ENCODE data around the gene CFDP1. TPM values are rescaled to one million over a fixed set of nuclear protein-coding genes. Genes with fewer than 3 reads are reported as not detected.

CFDP1 gene
- total RNA-seq, 1 donor from 2014 or later = 37.5 TPM

- intact Hi-C loops (cut with micrococcal nuclease) = no loop called here
These were observed 135.0 kb downstream of the CFDP1 start for GRCh38 chr16:75298267-75298666.

GRCh38 chr16:75296606-75297005, 136.7 kb downstream of the CFDP1 start:
- no peak overlapping the region for H3K27ac Mint-ChIP-seq
- no peaks in the 10 kb centered on the region for H3K27me3 Mint-ChIP-seq (ENCODE audit: low read depth)
- no peak for DNase-seq (ENCODE audit: low spot score)
- intact Hi-C loops (cut with micrococcal nuclease) = no loop called here
- no peaks in the 10 kb centered on the region for H3K9me3 Mint-ChIP-seq
- H3K4me1 Mint-ChIP-seq (ENCODE audit: low read depth) = no peaks in the 10 kb centered on the region
- H3K4me3 Mint-ChIP-seq (ENCODE audit: low read depth) = no peak overlapping the region
- H3K36me3 Mint-ChIP-seq (ENCODE audit: low read depth) = peaks cover 59% of the 10 kb centered on the region

More at GRCh38 chr16:75298267-75298666, 135.0 kb downstream of the CFDP1 start:
- H3K27me3 Mint-ChIP-seq (ENCODE audit: low read depth) = no peaks in the 10 kb centered on the region
- H3K4me3 Mint-ChIP-seq (ENCODE audit: low read depth) = no peak overlapping the region
- H3K4me1 Mint-ChIP-seq (ENCODE audit: low read depth) = no peaks in the 10 kb centered on the region
- no peak for DNase-seq (ENCODE audit: low spot score)
- H3K9me3 Mint-ChIP-seq = no peaks in the 10 kb centered on the region
- peaks cover 53% of the 10 kb centered on the region for H3K36me3 Mint-ChIP-seq (ENCODE audit: low read depth)
- no peak overlapping the region for H3K27ac Mint-ChIP-seq

GRCh38 chr16:75294773-75295459, 138.4 kb downstream of the CFDP1 start:
- Mint-ChIP-seq H3K9me3 (no peaks in the 10 kb centered on the region), H3K27ac (no peak overlapping the region), H3K4me3 (ENCODE audit: low read depth) (no peak overlapping the region), H3K4me1 (ENCODE audit: low read depth) (no peaks in the 10 kb centered on the region), H3K36me3 (ENCODE audit: low read depth) (peaks cover 51% of the 10 kb centered on the region), H3K27me3 (ENCODE audit: low read depth) (peaks cover 5% of the 10 kb centered on the region)
- intact Hi-C loops (cut with micrococcal nuclease) = no loop called here
- DNase-seq (ENCODE audit: low spot score) = no peak

GRCh38 chr16:75293772-75294171, 139.5 kb downstream of the CFDP1 start:
- Mint-ChIP-seq H3K27ac (no peak overlapping the region), H3K4me1 (ENCODE audit: low read depth) (peaks cover 3% of the 10 kb centered on the region), H3K27me3 (ENCODE audit: low read depth) (peaks cover 5% of the 10 kb centered on the region), H3K36me3 (ENCODE audit: low read depth) (peaks cover 46% of the 10 kb centered on the region), H3K4me3 (ENCODE audit: low read depth) (no peak overlapping the region), H3K9me3 (no peaks in the 10 kb centered on the region)
- no peak for DNase-seq (ENCODE audit: low spot score)
- intact Hi-C loops (cut with micrococcal nuclease) = no loop called here

- intact Hi-C loops (cut with micrococcal nuclease) = no loop called here
- Mint-ChIP-seq H3K27me3 (ENCODE audit: low read depth) (peaks cover 8% of the 10 kb centered on the region), H3K4me1 (ENCODE audit: low read depth) (peaks cover 9% of the 10 kb centered on the region), H3K4me3 (ENCODE audit: low read depth) (no peak overlapping the region), H3K9me3 (no peaks in the 10 kb centered on the region), H3K27ac (no peak overlapping the region), H3K36me3 (ENCODE audit: low read depth) (peaks cover 50% of the 10 kb centered on the region)
- DNase-seq (ENCODE audit: low spot score) = no peak
These were observed 140.1 kb downstream of the CFDP1 start for GRCh38 chr16:75293173-75293572.

- H3K27me3 Mint-ChIP-seq (ENCODE audit: low read depth) = peaks cover 8% of the 10 kb centered on the region
- peaks cover 10% of the 10 kb centered on the region for H3K4me1 Mint-ChIP-seq (ENCODE audit: low read depth)
- H3K36me3 Mint-ChIP-seq (ENCODE audit: low read depth) = peaks cover 46% of the 10 kb centered on the region
- no peak overlapping the region for H3K4me3 Mint-ChIP-seq (ENCODE audit: low read depth)
- no peak for DNase-seq (ENCODE audit: low spot score)
- no peak overlapping the region for H3K27ac Mint-ChIP-seq
- intact Hi-C loops (cut with micrococcal nuclease) = no loop called here
- H3K9me3 Mint-ChIP-seq = no peaks in the 10 kb centered on the region
These were observed 140.6 kb downstream of the CFDP1 start for GRCh38 chr16:75292691-75293090.

GRCh38 chr16:75289189-75289588, 144.1 kb downstream of the CFDP1 start:
- H3K9me3 Mint-ChIP-seq = no peaks in the 10 kb centered on the region
- intact Hi-C loops (cut with micrococcal nuclease) = no loop called here
- H3K27ac Mint-ChIP-seq = no peak overlapping the region
- H3K36me3 Mint-ChIP-seq (ENCODE audit: low read depth) = peaks cover 37% of the 10 kb centered on the region
- H3K4me1 Mint-ChIP-seq (ENCODE audit: low read depth) = peaks cover 10% of the 10 kb centered on the region
- no peak overlapping the region for H3K4me3 Mint-ChIP-seq (ENCODE audit: low read depth)
- peaks cover 12% of the 10 kb centered on the region for H3K27me3 Mint-ChIP-seq (ENCODE audit: low read depth)
- no peak for DNase-seq (ENCODE audit: low spot score)

GRCh38 chr16:75288596-75289120, 144.6 kb downstream of the CFDP1 start:
- peaks cover 33% of the 10 kb centered on the region for H3K36me3 Mint-ChIP-seq (ENCODE audit: low read depth)
- peak; percentile 57 for DNase-seq (ENCODE audit: low spot score)
- peak overlapping the region; percentile 13 for H3K27ac Mint-ChIP-seq
- peaks cover 14% of the 10 kb centered on the region for H3K27me3 Mint-ChIP-seq (ENCODE audit: low read depth)
- no peak overlapping the region for H3K4me3 Mint-ChIP-seq (ENCODE audit: low read depth)
- no peaks in the 10 kb centered on the region for H3K9me3 Mint-ChIP-seq
- H3K4me1 Mint-ChIP-seq (ENCODE audit: low read depth) = peaks cover 10% of the 10 kb centered on the region
- intact Hi-C loops (cut with micrococcal nuclease) = no loop called here

- H3K9me3 Mint-ChIP-seq = no peaks in the 10 kb centered on the region
- intact Hi-C loops (cut with micrococcal nuclease) = no loop called here
- H3K4me3 Mint-ChIP-seq (ENCODE audit: low read depth) = no peak overlapping the region
- peaks cover 10% of the 10 kb centered on the region for H3K4me1 Mint-ChIP-seq (ENCODE audit: low read depth)
- no peak overlapping the region for H3K27ac Mint-ChIP-seq
- no peak for DNase-seq (ENCODE audit: low spot score)
- peaks cover 14% of the 10 kb centered on the region for H3K27me3 Mint-ChIP-seq (ENCODE audit: low read depth)
- peaks cover 30% of the 10 kb centered on the region for H3K36me3 Mint-ChIP-seq (ENCODE audit: low read depth)
These were observed 145.1 kb downstream of the CFDP1 start for GRCh38 chr16:75288181-75288580.

GRCh38 chr16:75287708-75288107, 145.6 kb downstream of the CFDP1 start:
- Mint-ChIP-seq H3K27ac (no peak overlapping the region), H3K4me1 (ENCODE audit: low read depth) (peaks cover 10% of the 10 kb centered on the region), H3K4me3 (ENCODE audit: low read depth) (no peak overlapping the region), H3K27me3 (ENCODE audit: low read depth) (peaks cover 14% of the 10 kb centered on the region), H3K36me3 (ENCODE audit: low read depth) (peaks cover 25% of the 10 kb centered on the region), H3K9me3 (no peaks in the 10 kb centered on the region)
- no peak for DNase-seq (ENCODE audit: low spot score)
- intact Hi-C loops (cut with micrococcal nuclease) = no loop called here

- Mint-ChIP-seq H3K36me3 (ENCODE audit: low read depth) (peaks cover 16% of the 10 kb centered on the region), H3K4me1 (ENCODE audit: low read depth) (peaks cover 10% of the 10 kb centered on the region), H3K27me3 (ENCODE audit: low read depth) (peaks cover 13% of the 10 kb centered on the region), H3K4me3 (ENCODE audit: low read depth) (no peak overlapping the region), H3K27ac (no peak overlapping the region), H3K9me3 (no peaks in the 10 kb centered on the region)
- DNase-seq (ENCODE audit: low spot score) = no peak
- intact Hi-C loops (cut with micrococcal nuclease) = no loop called here
These were observed 146.9 kb downstream of the CFDP1 start for GRCh38 chr16:75286389-75286788.

GRCh38 chr16:75282466-75283281, 150.6 kb downstream of the CFDP1 start:
- Mint-ChIP-seq H3K27ac (no peak overlapping the region), H3K9me3 (no peaks in the 10 kb centered on the region), H3K4me3 (ENCODE audit: low read depth) (no peak overlapping the region), H3K36me3 (ENCODE audit: low read depth) (peaks cover 7% of the 10 kb centered on the region), H3K27me3 (ENCODE audit: low read depth) (peaks cover 22% of the 10 kb centered on the region), H3K4me1 (ENCODE audit: low read depth) (no peaks in the 10 kb centered on the region)
- intact Hi-C loops (cut with micrococcal nuclease) = no loop called here
- no peak for DNase-seq (ENCODE audit: low spot score)

- no peak overlapping the region for H3K4me3 Mint-ChIP-seq (ENCODE audit: low read depth)
These were observed 151.5 kb downstream of the CFDP1 start for GRCh38 chr16:75281826-75282225.

More at GRCh38 chr16:75281826-75282225, 151.5 kb downstream of the CFDP1 start:
- intact Hi-C loops (cut with micrococcal nuclease) = no loop called here
- no peak overlapping the region for H3K27ac Mint-ChIP-seq
- H3K9me3 Mint-ChIP-seq = no peaks in the 10 kb centered on the region
- H3K4me1 Mint-ChIP-seq (ENCODE audit: low read depth) = no peaks in the 10 kb centered on the region
- peaks cover 7% of the 10 kb centered on the region for H3K36me3 Mint-ChIP-seq (ENCODE audit: low read depth)
- peaks cover 26% of the 10 kb centered on the region for H3K27me3 Mint-ChIP-seq (ENCODE audit: low read depth)
- no peak for DNase-seq (ENCODE audit: low spot score)

All from activated T-helper 2 cell treated with anti-CD3 and anti-CD28 coated beads, Interferon-gamma antibody, Interleukin-2, Interleukin-4, amounts not matched to agents 10 μg/mL and 5 μg/mL and 100 μg/mL, durations not matched to agents 14 hours and 24 hours and 36 hours (primary cell).